GM12801 (cell line): Measurements from ENCODE around the gene DSC3.

Source experiments
- CTCF ChIP-seq: IDR thresholded peaks from one replicate; pipeline ENCODE4 v1.5.1; 2011; ENCODE audit warnings: control low read depth; ENCODE audit not compliant: insufficient read length; ENCODE audit errors: extremely low read depth

DSC3 gene

GRCh38 chr18:30988440-30988839, 54.1 kb downstream of the DSC3 start:
- TF ChIP-seq CTCF, result no peak

- no peak for TF ChIP-seq CTCF
Measured at GRCh38 chr18:30987467-30988241, 54.9 kb downstream of the DSC3 start.

- no peak for TF ChIP-seq CTCF
Measured at GRCh38 chr18:30985753-30986152, 56.8 kb downstream of the DSC3 start.

- TF ChIP-seq CTCF, result no peak
Measured at GRCh38 chr18:30982285-30982992, 60.1 kb downstream of the DSC3 start.

- TF ChIP-seq CTCF, result no peak
Measured at GRCh38 chr18:30971338-30971956, 71.1 kb downstream of the DSC3 start.

- no peak for TF ChIP-seq CTCF
Measured at GRCh38 chr18:30970196-30970816, 72.2 kb downstream of the DSC3 start.

GRCh38 chr18:30969670-30970170, 72.8 kb downstream of the DSC3 start:
- no peak for TF ChIP-seq CTCF
